K562 (cell line): ENCODE measurements around the gene LZTS3. TPM values are rescaled to one million over a fixed set of nuclear protein-coding genes. Genes with fewer than 3 reads are reported as not detected.
"Not testable (repeated sequence)": the region's sequence is repeated elsewhere in the genome, so short reads cannot be mapped to it uniquely, and the experiment has no call there.

Source experiments
- ATAC-seq: fragments of 200-7000 bp; cut with Tn5 transposase; 3 replicates; pipeline ENCODE4 v1.9.1; 2020; ENCODE audit warnings: moderate library complexity
- BruUV-seq: library from RNA; stranded (reverse); fragments of 400-500 nt; replicated peaks from 2 replicates; lab custom pipeline; 2021; lab: Mats Ljungman, UMichigan
- CTCF ChIA-PET: fragments of 300-600 bp; formaldehyde crosslinking; extraction: SDS; loops from one replicate; lab custom pipeline; 2021; ENCODE audit warnings: low intra/inter-chr PET ratio; lab: Yijun Ruan, JAX
- POLR2A ChIA-PET: fragments of 300-600, 350-650 bp; sonication (Branson Sonifier 250); formaldehyde crosslinking; extraction: SDS; loops from one replicate; lab custom pipeline; 2021; ENCODE audit warnings: antibody characterized with exemption, inconsistent platforms; lab: Yijun Ruan, JAX
- DNase-seq, 4 experiments: peaks; one replicate each; pipeline versions ENCODE4 v3.0.0 to v3.0.0-alpha.2; 2011 to 2018; ENCODE audit warnings: low spot score in 3 of 4, mixed read lengths in 3 of 4; ENCODE audit errors: extremely low read depth in 1 of 4
- FAIRE-seq: peaks from 2 replicates; lab custom pipeline; 2011; peaks lifted over from hg19 to GRCh38; lab: Jason Lieb, UNC
- H2AFZ ChIP-seq: 2 replicates; pipeline ENCODE4 v1.6.0; 2011; ENCODE audit warnings: low read depth, low read length, control low read depth, inconsistent platforms
- H3K27ac ChIP-seq: fragments of 200-600 bp; 3 replicates; pipeline ENCODE4 v1.8.0; 2011; ENCODE audit warnings: low read depth, mild to moderate bottlenecking, control low read depth, inconsistent platforms, low read length, moderate library complexity, mixed read lengths; ENCODE audit errors: extremely low read depth
- H3K27me3 ChIP-seq, 2 experiments: fragments of 300-600 bp in 1 of 2; 2 replicates in 1 of 2; 3 replicates in 1 of 2; pipeline versions ENCODE4 v1.6.0 to v1.8.0; 2011; ENCODE audit warnings: inconsistent platforms in 2 of 2, low read length in 2 of 2, mild to moderate bottlenecking in 1 of 2, mixed read lengths in 1 of 2, moderate library complexity in 1 of 2; ENCODE audit not compliant: control insufficient read depth in 2 of 2, insufficient read depth in 2 of 2
- H3K36me3 ChIP-seq: fragments of 300-600 bp; 3 replicates; pipeline ENCODE4 v1.8.0; 2011; ENCODE audit warnings: mild to moderate bottlenecking, low read length, inconsistent platforms; ENCODE audit not compliant: control insufficient read depth, insufficient read depth
- H3K4me1 ChIP-seq, 2 experiments: fragments of 200-600 bp in 1 of 2; replicated peaks in 1 of 2; 2 replicates in 1 of 2; 3 replicates in 1 of 2; pipeline versions ENCODE4 v1.5.1 to v1.8.0; 2011; ENCODE audit warnings: inconsistent platforms in 2 of 2, low read length in 2 of 2, mild to moderate bottlenecking in 1 of 2, mixed read lengths in 1 of 2, moderate library complexity in 1 of 2; ENCODE audit not compliant: control insufficient read depth in 2 of 2, insufficient read depth in 2 of 2
- H3K4me2 ChIP-seq: 2 replicates; pipeline ENCODE4 v1.6.1; 2011; ENCODE audit warnings: low read length, control low read depth, inconsistent platforms, mixed read lengths; ENCODE audit not compliant: insufficient read depth
- H3K4me3 ChIP-seq: fragments of 200-600 bp; sonication (generic), shearing (Covaris generic); 2 replicates; pipeline ENCODE4 v1.5.1; 2016; ENCODE audit warnings: control low read depth, inconsistent platforms
- H3K79me2 ChIP-seq: fragments of 200-600 bp; 3 replicates; pipeline ENCODE4 v1.8.0; 2011; ENCODE audit warnings: low read length, inconsistent platforms; ENCODE audit not compliant: control insufficient read depth, insufficient read depth
- H3K9ac ChIP-seq, 2 experiments: 2 replicates each; pipeline versions ENCODE4 v1.6.0 to v1.6.1; 2011; ENCODE audit warnings: low read depth in 2 of 2, low read length in 2 of 2, control low read depth in 1 of 2, inconsistent platforms in 1 of 2, mild to moderate bottlenecking in 1 of 2, mixed read lengths in 1 of 2; ENCODE audit not compliant: insufficient read depth in 1 of 2
- H3K9me1 ChIP-seq: one replicate; pipeline ENCODE4 v1.6.0; 2011; ENCODE audit warnings: inconsistent platforms, mild to moderate bottlenecking, low read length, moderate library complexity; ENCODE audit not compliant: control insufficient read depth, insufficient read depth
- H3K9me3 ChIP-seq: replicated peaks from 2 replicates; pipeline ENCODE4 v1.5.1; 2011; ENCODE audit warnings: low read depth, low read length, inconsistent platforms; ENCODE audit not compliant: control insufficient read depth, insufficient read depth
- H4K20me1 ChIP-seq: replicated peaks from 2 replicates; pipeline ENCODE4 v1.6.1; 2011; ENCODE audit warnings: low read length, inconsistent platforms, mixed read lengths; ENCODE audit not compliant: control insufficient read depth, insufficient read depth
- CBFA2T2 ChIP-seq: fragments of 450-650 bp; conservative IDR thresholded peaks from 2 replicates; pipeline ENCODE4 v1.6.1; 2017; ENCODE audit warnings: mild to moderate bottlenecking
- CBFA2T3 ChIP-seq: fragments of 450-650 bp; IDR thresholded peaks from 2 replicates; pipeline ENCODE4 v1.6.1; 2017
- CXXC5 ChIP-seq: fragments of 250-450 bp; sonication (Bioruptor Pico); IDR thresholded peaks from 2 replicates; pipeline ENCODE4 v1.8.0; 2022; ENCODE audit warnings: inconsistent platforms, mild to moderate bottlenecking, moderate library complexity
- SMAD4 ChIP-seq: fragments of 250-450 bp; sonication (Bioruptor Pico); conservative IDR thresholded peaks from 2 replicates; pipeline ENCODE4 v1.8.0; 2021; ENCODE audit warnings: inconsistent platforms, mild to moderate bottlenecking, moderate library complexity
- TAL1 ChIP-seq: fragments of 450-650 bp; IDR thresholded peaks from 2 replicates; pipeline ENCODE4 v1.6.1; 2016; ENCODE audit warnings: mild to moderate bottlenecking
- ZBTB33 ChIP-seq: sonication (generic); formaldehyde crosslinking; IDR thresholded peaks from 2 replicates; pipeline ENCODE4 v1.8.1; 2023; ENCODE audit warnings: mild to moderate bottlenecking, missing genetic modification reagents
- WGBS: fragments of 100-300 bp; shearing (Covaris generic); methylation state at CpG from one replicate; pipeline ENCODE4 v1.1.6; 2016; ENCODE audit warnings: low coverage, mixed read lengths; ENCODE audit not compliant: insufficient coverage; ENCODE audit errors: missing lambda C conversion rate; 5-methylcytosine and 5-hydroxymethylcytosine counted together
- in situ Hi-C: fragments of 300-500 bp; cut with MboI; formaldehyde crosslinking; loops from 4 replicates; pipeline ENCODE4 v1.15.0; 2018; ENCODE audit warnings: inconsistent platforms, mixed read lengths
- intact Hi-C: fragments of 100-400 bp; cut with micrococcal nuclease; formaldehyde crosslinking; loops from 2 replicates; pipeline ENCODE4 v1.14.2; 2022
- polyA plus RNA-seq, 8 experiments: library from polyadenylated mRNA; depleted of rRNA in 4 of 8; stranded (reverse) in 5 of 8; unstranded in 3 of 8; fragments of >200 nt; fragmentation: Nextera tagmentation in 2 of 8; fragmentation: Illumina TruSeq in 1 of 8; extraction: Ambion mirVana in 2 of 8; extraction: Trizol in 1 of 8; gene quantifications; 2 replicates each; pipeline versions ENCODE4 v1.2.1 to v1.2.3, GENCODE V29; 2011 to 2014; ENCODE audit warnings: inconsistent platforms in 1 of 8, missing spikeins in 1 of 8
- total RNA-seq, 7 experiments: library from RNA; depleted of rRNA in 6 of 7; stranded (reverse); fragments of >200 nt in 6 of 7; fragmentation: Illumina TruSeq in 2 of 7; extraction: Trizol in 2 of 7; gene quantifications; 2 replicates each; pipeline versions ENCODE4 v1.2.1 to v1.2.3, GENCODE V29; 2011 to 2021; ENCODE audit warnings: low replicate concordance in 1 of 7

The LZTS3 gene
- total and polyA plus RNA-seq, 9 of the 15 experiments (the other 6 are each of a cell fraction or from before 2014, with no cell fraction given) = 0.07 to 2.9 (median 2.0) TPM

DNA sequence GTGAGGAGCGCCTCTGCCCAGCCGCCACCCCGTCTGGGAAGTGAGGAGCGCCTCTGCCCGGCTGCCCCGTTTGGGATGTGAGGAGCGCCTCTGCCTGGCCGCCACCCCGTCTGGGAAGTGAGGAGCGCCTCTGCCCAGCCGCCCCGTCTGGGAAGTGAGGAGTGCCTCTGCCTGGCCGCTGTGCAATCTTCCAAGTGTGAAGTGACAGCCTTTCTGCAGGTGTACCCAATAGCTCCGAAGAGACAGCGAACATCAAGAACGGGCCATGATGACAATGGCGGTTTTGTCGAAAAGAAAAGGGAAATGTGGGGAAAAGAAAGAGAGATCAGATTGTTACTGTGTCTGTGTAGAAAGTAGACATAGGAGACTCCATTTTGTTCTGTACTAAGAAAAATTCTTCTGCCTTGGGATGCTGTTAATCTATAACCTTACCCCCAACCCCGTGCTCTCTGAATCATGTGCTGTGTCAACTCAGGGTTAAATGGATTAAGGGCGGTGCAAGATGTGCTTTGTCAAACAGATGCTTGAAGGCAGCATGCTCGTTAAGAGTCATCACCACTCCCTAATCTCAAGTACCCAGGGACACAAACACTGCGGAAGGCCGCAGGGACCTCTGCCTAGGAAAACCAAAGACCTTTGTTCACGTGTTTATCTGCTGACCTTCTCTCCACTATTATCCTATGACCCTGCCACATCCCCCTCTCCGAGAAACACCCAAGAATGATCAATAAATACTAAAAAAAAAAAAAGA lies 47.4 kb downstream of the LZTS3 start:
- CTCF ChIA-PET, FAIRE-seq, H3K4me2 ChIP-seq, BruUV-seq, ATAC-seq, H3K4me3 ChIP-seq, H3K27me3 ChIP-seq, H3K4me1 ChIP-seq, POLR2A ChIA-PET, H3K79me2 ChIP-seq, intact Hi-C loops, H3K9me1 ChIP-seq, H4K20me1 ChIP-seq, H3K27ac ChIP-seq, H3K9ac ChIP-seq, in situ Hi-C loops, H2AFZ ChIP-seq, H3K9me3 ChIP-seq, DNase-seq: not testable (repeated sequence)
- TF ChIP-seq CXXC5 (CRISPR knock-in tag) (0 out of 2 replicates have a peak, but pooled peaks have one; percentile 20), TAL1 (0 out of 2 replicates have a peak, but pooled peaks have one; percentile 11), ZBTB33 (CRISPR knock-in tag) (peak; percentile 92), SMAD4 (CRISPR knock-in tag) (peak; percentile 28; the same call in 1 of the 2 replicates), CBFA2T3 (peak; percentile 66), CBFA2T2 (peak; percentile 33)
- peaks cover 17% of the 10 kb centered on the region; the same call in 2 of the 3 replicates for H3K36me3 ChIP-seq
- 94% methylated on average over 9 of the region's 25 CpGs for WGBS

- BruUV-seq, POLR2A ChIA-PET, H3K79me2 ChIP-seq, H3K27ac ChIP-seq, H3K9me3 ChIP-seq, intact Hi-C loops, CTCF ChIA-PET, H3K27me3 ChIP-seq, H3K9ac ChIP-seq, H4K20me1 ChIP-seq, H3K4me2 ChIP-seq, H2AFZ ChIP-seq, ATAC-seq, DNase-seq, H3K4me1 ChIP-seq, H3K4me3 ChIP-seq, FAIRE-seq, H3K9me1 ChIP-seq, in situ Hi-C loops: not testable (repeated sequence)
- H3K36me3 ChIP-seq = peaks cover 17% of the 10 kb centered on the region; the same call in 2 of the 3 replicates
- 98% methylated on average over 8 of the region's 41 CpGs for WGBS
Observed at GRCh38 chr20:3124773-3125560, 48.4 kb downstream of the LZTS3 start.
